Measurements from ENCODE around the gene LAMC3. TPM values are rescaled to one million over a fixed set of nuclear protein-coding genes. Genes with fewer than 3 reads are reported as not detected.

Gene LAMC3
- total RNA-seq, 1 experiment from 2014 or later, result 0.36 TPM

DNA sequence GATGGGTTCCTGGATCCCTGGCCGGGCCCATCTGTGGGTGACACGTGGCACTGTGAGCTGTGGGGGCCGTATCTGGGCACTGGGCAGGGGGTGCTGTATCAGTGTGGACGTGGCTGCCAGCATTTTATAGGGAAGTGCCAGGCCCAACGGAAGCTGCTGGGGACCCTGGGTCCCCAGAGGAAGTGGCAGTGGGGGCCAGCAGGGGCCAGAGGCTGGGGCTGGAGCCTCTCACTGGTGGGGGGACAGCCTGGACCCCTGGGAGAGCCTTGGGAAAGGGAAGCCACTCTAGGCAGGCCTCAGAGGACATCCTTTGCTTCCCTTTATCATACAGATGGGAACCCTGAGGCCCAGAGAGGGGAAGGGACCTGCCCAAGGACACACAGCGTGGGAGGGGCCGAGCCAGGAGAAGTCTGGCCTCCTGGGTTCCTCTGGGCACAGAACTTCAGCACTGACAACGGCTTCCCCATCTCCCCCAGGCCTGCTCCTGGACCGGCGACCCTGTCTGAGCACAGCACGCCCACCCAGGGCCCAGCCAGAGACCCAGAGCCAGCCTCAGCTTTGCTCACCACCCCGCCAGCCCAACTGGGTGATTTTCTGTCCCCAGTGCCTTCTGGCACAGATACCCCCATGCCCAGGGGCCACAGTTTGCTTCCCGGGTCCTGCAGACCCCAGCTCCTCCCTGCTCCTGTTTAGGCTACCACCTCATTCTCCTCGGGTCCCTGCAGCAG lies 15.5 kb upstream of the LAMC3 start:
- CTCF ChIA-PET, result no interaction called here
- no TSS peak for BruUV-seq (replicated peaks)
- H3K36me3 Mint-ChIP-seq (ENCODE audit: insufficient read depth, unreplicated experiment), result no peaks in the 10 kb centered on the region
- no peaks in the 10 kb centered on the region for H3K4me1 Mint-ChIP-seq (ENCODE audit: low read depth, unreplicated experiment)
- no peak for DNase-seq
- intact Hi-C loops (cut with micrococcal nuclease; ENCODE audit: unreplicated experiment), result no loop called here
- no peaks in the 10 kb centered on the region for H3K9me3 Mint-ChIP-seq (ENCODE audit: unreplicated experiment)
- H3K36me3 ChIP-seq (ENCODE audit: control insufficient read depth, insufficient read depth, low read length), result no peaks in the 10 kb centered on the region
- no peaks in the 10 kb centered on the region for H3K27me3 ChIP-seq (replicated peaks; ENCODE audit: control insufficient read depth, insufficient read depth, low read length)
- H3K4me3 Mint-ChIP-seq (ENCODE audit: unreplicated experiment), result no peak overlapping the region
- POLR2A ChIA-PET, result no interaction called here
- H3K27ac Mint-ChIP-seq (ENCODE audit: unreplicated experiment), result no peak overlapping the region
- H3K9me3 ChIP-seq, result no peaks in the 10 kb centered on the region
- H3K4me1 ChIP-seq, result no peaks in the 10 kb centered on the region
- H3K27me3 Mint-ChIP-seq (ENCODE audit: insufficient read depth, unreplicated experiment), result peaks cover 6% of the 10 kb centered on the region
- H3K4me3 ChIP-seq (ENCODE audit: low read depth, low read length), result no peak overlapping the region
- TF ChIP-seq, protein P1, sequence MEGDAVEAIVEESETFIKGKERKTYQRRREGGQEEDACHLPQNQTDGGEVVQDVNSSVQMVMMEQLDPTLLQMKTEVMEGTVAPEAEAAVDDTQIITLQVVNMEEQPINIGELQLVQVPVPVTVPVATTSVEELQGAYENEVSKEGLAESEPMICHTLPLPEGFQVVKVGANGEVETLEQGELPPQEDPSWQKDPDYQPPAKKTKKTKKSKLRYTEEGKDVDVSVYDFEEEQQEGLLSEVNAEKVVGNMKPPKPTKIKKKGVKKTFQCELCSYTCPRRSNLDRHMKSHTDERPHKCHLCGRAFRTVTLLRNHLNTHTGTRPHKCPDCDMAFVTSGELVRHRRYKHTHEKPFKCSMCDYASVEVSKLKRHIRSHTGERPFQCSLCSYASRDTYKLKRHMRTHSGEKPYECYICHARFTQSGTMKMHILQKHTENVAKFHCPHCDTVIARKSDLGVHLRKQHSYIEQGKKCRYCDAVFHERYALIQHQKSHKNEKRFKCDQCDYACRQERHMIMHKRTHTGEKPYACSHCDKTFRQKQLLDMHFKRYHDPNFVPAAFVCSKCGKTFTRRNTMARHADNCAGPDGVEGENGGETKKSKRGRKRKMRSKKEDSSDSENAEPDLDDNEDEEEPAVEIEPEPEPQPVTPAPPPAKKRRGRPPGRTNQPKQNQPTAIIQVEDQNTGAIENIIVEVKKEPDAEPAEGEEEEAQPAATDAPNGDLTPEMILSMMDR (IDR thresholded peaks at IDR 0.05; ENCODE audit: insufficient read depth in 1 of 2, low read depth in 1 of 2, low read length in 1 of 2, severe bottlenecking in 1 of 2, unreplicated experiment in 1 of 2), result no peak

DNA sequence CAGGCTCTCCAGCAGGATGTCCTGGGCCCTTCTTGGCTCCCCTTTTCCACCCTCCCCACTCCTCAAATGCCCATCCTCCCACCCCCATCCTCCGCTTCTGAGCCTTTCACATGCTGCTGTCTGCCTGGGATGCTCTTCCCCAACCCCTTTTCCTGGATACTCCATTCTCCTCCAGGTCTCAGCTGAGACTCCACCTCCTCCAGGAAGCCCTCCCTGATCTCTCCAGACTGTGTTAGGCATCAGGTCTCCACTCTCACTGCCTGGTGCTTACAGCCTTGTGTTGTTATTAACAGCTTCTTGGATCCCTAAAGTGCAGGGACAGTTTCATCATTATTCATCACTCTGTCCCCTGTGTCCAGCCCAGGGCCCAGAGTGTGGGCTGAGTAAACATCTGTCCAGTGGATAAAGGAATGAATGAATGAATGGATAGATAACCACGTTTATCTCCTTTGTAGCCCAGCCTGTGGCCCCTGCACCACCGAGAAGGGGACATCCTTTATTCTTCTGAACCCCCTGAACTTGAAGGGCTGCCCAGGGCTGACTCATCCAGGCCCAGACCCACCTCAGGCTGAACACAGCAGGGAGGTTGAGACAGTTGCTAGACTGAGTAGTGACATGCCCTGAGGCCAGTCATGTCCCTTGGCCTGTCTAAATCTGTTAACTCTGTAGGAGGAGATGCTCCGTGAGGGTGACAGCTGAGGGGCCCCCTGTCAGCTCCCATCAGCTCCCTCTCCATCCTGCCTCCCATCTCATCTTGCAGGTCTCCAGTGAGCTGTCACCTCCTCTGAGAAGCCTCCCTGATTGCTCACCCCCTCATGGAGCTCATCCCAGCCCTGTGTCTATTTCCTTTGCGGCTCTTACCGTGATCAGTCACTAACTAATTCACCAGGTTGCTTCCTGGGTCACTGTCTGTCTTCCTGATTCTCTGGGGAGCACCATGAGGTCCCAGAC lies 14.6 kb upstream of the LAMC3 start:
- no TSS peak for BruUV-seq (replicated peaks)
- Mint-ChIP-seq H3K36me3 (ENCODE audit: insufficient read depth, unreplicated experiment) (no peaks in the 10 kb centered on the region), H3K4me1 (ENCODE audit: low read depth, unreplicated experiment) (no peaks in the 10 kb centered on the region), H3K9me3 (ENCODE audit: unreplicated experiment) (no peaks in the 10 kb centered on the region), H3K27me3 (ENCODE audit: insufficient read depth, unreplicated experiment) (peaks cover 13% of the 10 kb centered on the region), H3K4me3 (ENCODE audit: unreplicated experiment) (no peak overlapping the region), H3K27ac (ENCODE audit: unreplicated experiment) (no peak overlapping the region)
- TF ChIP-seq, protein P1 (IDR thresholded peaks at IDR 0.05; ENCODE audit: insufficient read depth in 1 of 2, low read depth in 1 of 2, low read length in 1 of 2, severe bottlenecking in 1 of 2, unreplicated experiment in 1 of 2), result no peak
- DNase-seq, result no peak
- intact Hi-C loops (cut with micrococcal nuclease; ENCODE audit: unreplicated experiment), result no loop called here
- CTCF ChIA-PET, result interaction anchor here (0.7 to 1.4 kb wide), 2 partner anchors 97 to 128 kb away, joined by 3 read pairs; no protein-coding TSS in a partner anchor
- Histone ChIP-seq H3K36me3 (ENCODE audit: control insufficient read depth, insufficient read depth, low read length) (no peaks in the 10 kb centered on the region), H3K9me3 (no peaks in the 10 kb centered on the region), H3K4me3 (ENCODE audit: low read depth, low read length) (no peak overlapping the region), H3K27me3 (replicated peaks; ENCODE audit: control insufficient read depth, insufficient read depth, low read length) (no peaks in the 10 kb centered on the region), H3K4me1 (no peaks in the 10 kb centered on the region)
- POLR2A ChIA-PET, result no interaction called here
